Vagina (tissue), 2 donors: ENCODE results near the gene ATP6V1E1. TPM values are rescaled to one million over a fixed set of nuclear protein-coding genes. Genes with fewer than 3 reads are reported as not detected.

Experiments used
- DNase-seq, 2 donors: peaks; one replicate each; pipeline ENCODE4 v3.0.0-alpha.2; 2017; ENCODE audit errors: extremely low spot score in 2 of 2
- H3K27ac ChIP-seq: fragments of 200-600 bp; sonication (generic); one replicate; pipeline ENCODE4 v1.5.1; 2019
- H3K27me3 ChIP-seq: fragments of 200-600 bp; sonication (generic); one replicate; pipeline ENCODE4 v1.5.1; 2019
- H3K36me3 ChIP-seq, 2 donors: fragments of 200-600 bp; sonication (generic); one replicate each; pipeline ENCODE4 v1.5.1; 2017 to 2019
- H3K4me1 ChIP-seq: fragments of 200-600 bp; sonication (generic); one replicate; pipeline ENCODE4 v1.5.1; 2019
- H3K4me3 ChIP-seq, 2 donors: fragments of 200-600 bp; sonication (generic); 1 replicate in 1 of 2; 2 replicates in 1 of 2; pipeline ENCODE4 v1.5.1; 2016 to 2019
- H3K9me3 ChIP-seq: fragments of 200-600 bp; sonication (generic); one replicate; pipeline ENCODE4 v1.5.1; 2019
- CTCF ChIP-seq, 3 experiments: fragments of 450-650 bp in 2 of 3; fragments of 200-600 bp in 1 of 3; sonication (generic) in 1 of 3; IDR thresholded peaks; one replicate each; pipeline ENCODE4 v1.5.1; 2017 to 2019; ENCODE audit warnings: antibody characterized with exemption in 3 of 3, mild to moderate bottlenecking in 2 of 3, moderate library complexity in 2 of 3
- POLR2A ChIP-seq, 2 donors: fragments of 450-650 bp; IDR thresholded peaks; one replicate each; pipeline ENCODE4 v1.6.1; 2017; ENCODE audit warnings: antibody characterized with exemption in 2 of 2, mild to moderate bottlenecking in 2 of 2, moderate library complexity in 2 of 2
- POLR2AphosphoS5 ChIP-seq, 2 donors: sonication (generic); formaldehyde crosslinking; IDR thresholded peaks; one replicate each; pipeline ENCODE4 v1.9.0; 2017; ENCODE audit warnings: antibody characterized with exemption in 2 of 2, mild to moderate bottlenecking in 2 of 2, low read depth in 1 of 2; ENCODE audit not compliant: insufficient read depth in 1 of 2
- intact Hi-C: fragments of 100-400 bp; cut with DNase I; formaldehyde crosslinking; loops from one replicate; pipeline ENCODE4 v1.15.1; 2023
- total RNA-seq: library from RNA; depleted of rRNA; stranded (reverse); fragments of >200 nt; gene quantifications from one replicate; pipeline ENCODE4 v1.2.3, GENCODE V29; 2016

Gene ATP6V1E1
- total RNA-seq, 1 donor from 2014 or later: 88.9 TPM

GRCh38 chr22:17665854-17666253 lies 37.3 kb upstream of the ATP6V1E1 start:
- TF ChIP-seq CTCF (IDR thresholded peaks at IDR 0.05) (no peak), POLR2AphosphoS5 (IDR thresholded peaks at IDR 0.05; ENCODE audit: insufficient read depth in 1 of 2, low read depth in 1 of 2) (no peak), POLR2A (IDR thresholded peaks at IDR 0.05) (no peak)
- intact Hi-C loops: no loop called here
- H3K27me3 ChIP-seq: no peaks in the 10 kb centered on the region
- H3K27ac ChIP-seq: no peak overlapping the region
- no peak for DNase-seq
- no peak overlapping the region for H3K4me3 ChIP-seq
- H3K9me3 ChIP-seq: no peaks in the 10 kb centered on the region
- H3K4me1 ChIP-seq: no peaks in the 10 kb centered on the region
- peaks cover 0 to 15% of the 10 kb centered on the region in 2 donors for H3K36me3 ChIP-seq

GRCh38 chr22:17665248-17665647 lies 36.7 kb upstream of the ATP6V1E1 start:
- Histone ChIP-seq H3K4me3 (no peak overlapping the region), H3K4me1 (no peaks in the 10 kb centered on the region), H3K27ac (no peak overlapping the region), H3K36me3 (peaks cover 0 to 21% of the 10 kb centered on the region in 2 donors), H3K27me3 (no peaks in the 10 kb centered on the region), H3K9me3 (no peaks in the 10 kb centered on the region)
- intact Hi-C loops: no loop called here
- DNase-seq: no peak
- no peak for TF ChIP-seq CTCF (IDR thresholded peaks at IDR 0.05)
- TF ChIP-seq POLR2AphosphoS5 (IDR thresholded peaks at IDR 0.05; ENCODE audit: insufficient read depth in 1 of 2, low read depth in 1 of 2): no peak
- no peak for TF ChIP-seq POLR2A (IDR thresholded peaks at IDR 0.05)

GRCh38 chr22:17664414-17665055 lies 36.0 kb upstream of the ATP6V1E1 start:
- no peak overlapping the region for H3K4me3 ChIP-seq
- no peak overlapping the region for H3K27ac ChIP-seq
- intact Hi-C loops: no loop called here
- H3K9me3 ChIP-seq: no peaks in the 10 kb centered on the region
- DNase-seq: no peak
- TF ChIP-seq POLR2AphosphoS5 (IDR thresholded peaks at IDR 0.05; ENCODE audit: insufficient read depth in 1 of 2, low read depth in 1 of 2): no peak
- no peak for TF ChIP-seq POLR2A (IDR thresholded peaks at IDR 0.05)
- no peak for TF ChIP-seq CTCF (IDR thresholded peaks at IDR 0.05)
- peaks cover 0 to 27% of the 10 kb centered on the region in 2 donors for H3K36me3 ChIP-seq
- H3K27me3 ChIP-seq: no peaks in the 10 kb centered on the region
- H3K4me1 ChIP-seq: no peaks in the 10 kb centered on the region

- TF ChIP-seq CTCF (IDR thresholded peaks at IDR 0.05) (no peak), POLR2AphosphoS5 (IDR thresholded peaks at IDR 0.05; ENCODE audit: insufficient read depth in 1 of 2, low read depth in 1 of 2) (no peak), POLR2A (IDR thresholded peaks at IDR 0.05) (no peak)
- Histone ChIP-seq H3K4me3 (no peak overlapping the region), H3K9me3 (no peaks in the 10 kb centered on the region), H3K36me3 (peaks cover 0 to 33% of the 10 kb centered on the region in 2 donors), H3K27me3 (no peaks in the 10 kb centered on the region), H3K4me1 (no peaks in the 10 kb centered on the region), H3K27ac (no peak overlapping the region)
- DNase-seq: no peak
- intact Hi-C loops: no loop called here
Observed at GRCh38 chr22:17656870-17657395, 28.4 kb upstream of the ATP6V1E1 start.

GRCh38 chr22:17655289-17655688 lies 26.7 kb upstream of the ATP6V1E1 start:
- Histone ChIP-seq H3K27ac (no peak overlapping the region), H3K27me3 (no peaks in the 10 kb centered on the region), H3K9me3 (no peaks in the 10 kb centered on the region), H3K4me3 (no peak overlapping the region), H3K4me1 (no peaks in the 10 kb centered on the region), H3K36me3 (peaks cover 0 to 25% of the 10 kb centered on the region in 2 donors)
- intact Hi-C loops: no loop called here
- no peak for TF ChIP-seq CTCF (IDR thresholded peaks at IDR 0.05)
- no peak for TF ChIP-seq POLR2A (IDR thresholded peaks at IDR 0.05)
- TF ChIP-seq POLR2AphosphoS5 (IDR thresholded peaks at IDR 0.05; ENCODE audit: insufficient read depth in 1 of 2, low read depth in 1 of 2): no peak
- DNase-seq: no peak
